HTERT RPE-1 (cell line): ENCODE data around the gene CHPF2.

Source experiments
- in situ Hi-C: fragments of 300-500 bp; cut with MboI; formaldehyde crosslinking; loops from 4 replicates; pipeline ENCODE4 v1.14.3; 2020; ENCODE audit warnings: low sequenced_read_pairs

Gene CHPF2

GRCh38 chr7:151244841-151245346 is 12.6 kb downstream of the CHPF2 start:
- in situ Hi-C loops = no loop called here

- in situ Hi-C loops = no loop called here
Measured at GRCh38 chr7:151245360-151246101, 13.2 kb downstream of the CHPF2 start.

GRCh38 chr7:151246102-151246850 is 14.0 kb downstream of the CHPF2 start:
- in situ Hi-C loops = no loop called here

- in situ Hi-C loops = no loop called here
Measured at GRCh38 chr7:151246851-151247580, 14.7 kb downstream of the CHPF2 start.

GRCh38 chr7:151247611-151248345 is 15.5 kb downstream of the CHPF2 start:
- in situ Hi-C loops = no loop called here

GRCh38 chr7:151248346-151249033 is 16.2 kb downstream of the CHPF2 start, which contains the start of gene SMARCD3:
SMARCD3 (minus strand) TSS chr7:151248694; CDS start chr7:151248562, 132 bp downstream.
- in situ Hi-C loops = no loop called here

- in situ Hi-C loops = no loop called here
Measured at GRCh38 chr7:151249034-151249731, 16.9 kb downstream of the CHPF2 start.

- in situ Hi-C loops = no loop called here
Measured at GRCh38 chr7:151249732-151250072, 17.4 kb downstream of the CHPF2 start.

GRCh38 chr7:151250181-151251132 is 18.2 kb downstream of the CHPF2 start:
- in situ Hi-C loops = no loop called here

- in situ Hi-C loops = no loop called here
Measured at GRCh38 chr7:151251328-151251688, 19.0 kb downstream of the CHPF2 start.

- in situ Hi-C loops = no loop called here
Measured at GRCh38 chr7:151251689-151252560, 19.6 kb downstream of the CHPF2 start.

GRCh38 chr7:151252561-151252835 is 20.2 kb downstream of the CHPF2 start:
- in situ Hi-C loops = no loop called here

GRCh38 chr7:151252961-151253711 is 20.9 kb downstream of the CHPF2 start:
- in situ Hi-C loops = no loop called here

- in situ Hi-C loops = no loop called here
Measured at GRCh38 chr7:151254316-151254715, 22.0 kb downstream of the CHPF2 start.

- in situ Hi-C loops = no loop called here
Measured at GRCh38 chr7:151254851-151255250, 22.6 kb downstream of the CHPF2 start.

GRCh38 chr7:151255390-151255789 is 23.1 kb downstream of the CHPF2 start:
- in situ Hi-C loops = no loop called here

GRCh38 chr7:151256410-151257045 is 24.2 kb downstream of the CHPF2 start:
- in situ Hi-C loops = no loop called here
